ENCODE measurements around the gene MFAP1. TPM values are rescaled to one million over a fixed set of nuclear protein-coding genes. Genes with fewer than 3 reads are reported as not detected.
"Not testable (repeated sequence)": the region's sequence is repeated elsewhere in the genome, so short reads cannot be mapped to it uniquely, and the experiment has no call there.

MFAP1 gene, protein sequence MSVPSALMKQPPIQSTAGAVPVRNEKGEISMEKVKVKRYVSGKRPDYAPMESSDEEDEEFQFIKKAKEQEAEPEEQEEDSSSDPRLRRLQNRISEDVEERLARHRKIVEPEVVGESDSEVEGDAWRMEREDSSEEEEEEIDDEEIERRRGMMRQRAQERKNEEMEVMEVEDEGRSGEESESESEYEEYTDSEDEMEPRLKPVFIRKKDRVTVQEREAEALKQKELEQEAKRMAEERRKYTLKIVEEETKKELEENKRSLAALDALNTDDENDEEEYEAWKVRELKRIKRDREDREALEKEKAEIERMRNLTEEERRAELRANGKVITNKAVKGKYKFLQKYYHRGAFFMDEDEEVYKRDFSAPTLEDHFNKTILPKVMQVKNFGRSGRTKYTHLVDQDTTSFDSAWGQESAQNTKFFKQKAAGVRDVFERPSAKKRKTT
- 27.6 and 28.8 TPM in 2 replicates for total RNA-seq (2014; rRNA removed; shearing (Covaris generic))
- 21.2 and 22.0 TPM in 2 replicates for polyA plus RNA-seq (2015; cell fraction: cytosol; rRNA removed)
- 7.8 and 7.9 TPM in 2 replicates for polyA plus RNA-seq (2015; cell fraction: nucleus; rRNA removed)

DNA sequence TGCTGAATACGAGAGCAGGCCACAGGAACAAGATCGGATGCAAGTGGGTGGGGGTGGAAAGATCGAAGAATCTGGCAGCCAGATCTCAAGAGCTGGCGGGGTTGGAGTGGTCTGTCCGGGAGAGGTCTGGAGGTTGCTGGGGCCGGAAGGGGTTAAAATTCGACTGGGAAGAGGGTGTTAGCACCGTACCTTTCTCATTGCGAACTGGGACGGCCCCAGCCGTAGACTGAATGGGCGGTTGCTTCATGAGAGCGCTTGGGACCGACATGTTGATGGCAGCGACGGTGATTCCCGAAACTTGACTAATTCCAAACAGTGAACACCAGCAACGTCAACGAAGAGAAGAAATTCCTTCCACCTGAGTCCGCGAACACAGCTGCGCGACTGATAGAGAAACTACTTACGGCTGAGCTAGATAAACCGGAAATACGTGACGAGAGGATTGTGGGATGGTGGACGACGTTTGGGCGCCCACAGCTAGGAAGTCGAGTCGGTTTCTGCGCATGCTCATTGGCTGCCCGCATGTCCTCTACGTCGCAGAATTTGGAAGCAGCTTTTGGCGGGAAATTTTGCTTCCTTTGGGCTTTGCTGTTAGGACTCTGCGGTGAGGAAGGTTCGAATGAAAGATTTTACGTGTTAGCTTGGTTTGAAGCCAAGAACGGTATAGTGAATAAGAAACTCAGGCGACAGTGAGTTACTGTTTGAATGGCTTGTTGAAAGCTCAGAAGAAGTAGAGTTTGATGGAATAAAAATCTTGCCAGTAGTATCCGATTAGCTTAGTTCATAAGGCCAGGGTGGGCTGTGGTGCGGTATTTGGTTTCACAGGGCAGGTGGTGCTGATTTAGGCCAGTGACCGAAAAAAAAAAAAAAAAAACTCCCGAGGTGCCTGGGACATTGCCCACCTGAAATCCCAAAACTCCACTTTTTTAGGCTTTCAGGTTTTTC lies at the start of gene MFAP1:
Gene MFAP1 (minus strand): TSS at position 389 of the 945 bp plus-strand sequence. CDS start 121 bp downstream, at position 268.
- DNase-seq (ENCODE audit: low read depth, low spot score), result peak; percentile 97
- in situ Hi-C loops (cut with HindIII; ENCODE audit: low pct_unique_long_range_greater_than_20kb, low sequenced_read_pairs), result no loop called here

DNA sequence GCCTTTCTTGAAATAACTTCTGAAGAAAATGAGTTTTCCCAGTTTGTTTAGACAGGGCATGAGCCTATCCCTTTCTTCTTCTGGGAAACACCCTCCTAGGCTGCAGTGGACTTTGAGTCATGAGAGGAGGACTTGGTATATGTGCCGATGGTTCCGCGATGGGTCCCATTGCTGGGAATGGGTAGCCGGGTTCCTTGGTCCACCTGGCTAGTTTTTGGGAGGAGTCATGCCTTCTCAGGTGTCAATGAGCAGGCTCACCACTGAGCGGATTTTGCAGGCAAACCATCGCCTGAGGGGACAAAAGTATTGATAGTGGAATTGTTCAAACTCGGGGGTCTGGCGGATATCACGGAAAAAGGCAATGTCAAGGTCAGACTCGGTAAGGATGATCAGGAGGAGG lies 49.2 kb upstream of the MFAP1 start:
- in situ Hi-C loops (cut with HindIII; ENCODE audit: low pct_unique_long_range_greater_than_20kb, low sequenced_read_pairs), result no loop called here

DNA sequence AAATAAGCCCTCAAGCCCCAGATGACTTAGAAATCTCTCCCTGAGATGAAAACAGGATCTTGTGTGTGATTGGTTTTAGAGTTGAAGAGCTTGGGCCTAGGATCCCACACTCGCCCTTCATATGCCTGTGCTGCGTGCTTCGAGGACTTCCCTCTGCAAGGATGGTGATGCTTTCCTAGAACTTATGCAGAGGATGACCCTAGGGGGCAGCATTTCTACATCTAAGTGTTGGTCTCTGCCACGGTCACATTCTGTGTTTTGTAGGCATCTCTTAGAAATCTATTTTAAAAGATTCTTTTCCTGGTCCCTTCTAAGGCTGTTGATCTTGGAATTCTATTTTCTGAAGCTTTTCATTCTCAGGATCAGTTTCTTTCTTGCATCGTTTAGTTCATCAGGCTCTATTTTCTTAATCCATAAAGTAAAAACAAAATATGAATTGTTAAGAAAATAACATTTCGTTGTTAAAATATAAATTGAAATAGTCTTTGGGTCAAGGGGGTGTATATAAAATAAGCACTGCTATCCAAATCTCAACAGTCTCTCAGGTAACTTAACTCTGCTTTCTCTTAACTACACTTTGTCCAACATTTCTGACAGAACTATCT lies 48.0 kb upstream of the MFAP1 start:
- in situ Hi-C loops (cut with HindIII; ENCODE audit: low pct_unique_long_range_greater_than_20kb, low sequenced_read_pairs), result no loop called here
- DNase-seq (ENCODE audit: low read depth, low spot score), result peak; percentile 81

More for the DNA sequence above, 49.2 kb upstream of the MFAP1 start:
- no peak for DNase-seq (ENCODE audit: low read depth, low spot score)

DNA sequence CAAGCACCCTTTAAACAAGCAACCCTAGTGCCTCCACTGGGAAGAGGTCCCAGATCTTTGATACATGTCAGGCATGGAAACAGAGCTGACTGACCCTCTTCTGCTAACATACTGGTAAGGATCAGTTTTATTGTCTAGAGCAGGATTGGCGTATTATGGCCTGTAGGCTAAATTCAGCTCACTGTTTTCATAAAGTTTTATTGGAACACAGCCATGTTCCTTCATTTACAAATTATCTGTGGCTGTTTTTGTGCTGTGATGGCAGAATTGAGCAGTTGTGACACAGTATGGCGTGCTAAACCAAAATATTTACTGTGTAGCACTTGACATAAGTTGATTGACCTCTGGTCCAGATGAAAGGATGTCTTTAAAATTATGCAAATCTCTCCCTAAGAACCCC lies 47.3 kb upstream of the MFAP1 start:
- in situ Hi-C loops (cut with HindIII; ENCODE audit: low pct_unique_long_range_greater_than_20kb, low sequenced_read_pairs), result no loop called here

DNA sequence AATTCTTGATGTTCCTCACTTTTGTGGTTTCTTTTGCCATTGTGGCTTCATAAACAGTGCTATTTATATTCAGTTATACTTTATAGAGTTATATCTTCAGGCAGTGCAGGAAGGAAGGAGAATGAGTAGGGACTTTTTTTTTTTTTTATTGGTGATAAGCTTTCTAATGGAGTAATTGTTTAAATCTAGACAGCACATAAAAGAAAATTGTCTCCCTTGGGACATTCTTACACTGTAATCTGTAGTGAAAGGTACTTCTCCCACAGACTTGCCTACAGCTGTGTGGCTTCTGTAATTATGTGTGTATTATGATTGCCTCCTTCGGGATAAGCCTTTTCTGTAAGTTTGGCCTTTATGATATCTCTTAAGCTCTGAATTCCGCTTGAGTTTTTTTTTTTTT lies 43.9 kb upstream of the MFAP1 start:
- in situ Hi-C loops (cut with HindIII; ENCODE audit: low pct_unique_long_range_greater_than_20kb, low sequenced_read_pairs), result no loop called here
- peak; percentile 92 for DNase-seq (ENCODE audit: low read depth, low spot score)

More for the DNA sequence above, 47.3 kb upstream of the MFAP1 start:
- no peak for DNase-seq (ENCODE audit: low read depth, low spot score)

DNA sequence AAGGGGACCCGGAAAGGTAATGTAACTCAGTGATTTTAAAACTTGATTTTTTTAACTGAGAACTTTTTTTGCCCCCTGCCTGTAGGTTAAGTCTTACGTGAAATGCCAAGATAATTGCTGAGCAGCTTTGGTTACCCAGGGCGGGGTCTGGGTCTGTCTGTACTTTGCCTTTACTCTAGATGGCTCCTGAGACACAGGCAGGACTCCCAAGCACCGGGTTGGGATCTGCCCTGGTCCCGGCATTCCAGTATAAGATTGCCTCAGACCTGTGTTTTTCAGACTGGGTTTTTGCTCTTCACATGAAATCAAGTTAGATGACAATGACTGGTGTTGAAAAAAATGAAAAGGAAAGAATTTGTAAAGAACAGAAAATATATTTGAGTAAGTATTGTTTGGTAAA lies 42.6 kb upstream of the MFAP1 start:
- no peak for DNase-seq (ENCODE audit: low read depth, low spot score)
- in situ Hi-C loops (cut with HindIII; ENCODE audit: low pct_unique_long_range_greater_than_20kb, low sequenced_read_pairs), result no loop called here

DNA sequence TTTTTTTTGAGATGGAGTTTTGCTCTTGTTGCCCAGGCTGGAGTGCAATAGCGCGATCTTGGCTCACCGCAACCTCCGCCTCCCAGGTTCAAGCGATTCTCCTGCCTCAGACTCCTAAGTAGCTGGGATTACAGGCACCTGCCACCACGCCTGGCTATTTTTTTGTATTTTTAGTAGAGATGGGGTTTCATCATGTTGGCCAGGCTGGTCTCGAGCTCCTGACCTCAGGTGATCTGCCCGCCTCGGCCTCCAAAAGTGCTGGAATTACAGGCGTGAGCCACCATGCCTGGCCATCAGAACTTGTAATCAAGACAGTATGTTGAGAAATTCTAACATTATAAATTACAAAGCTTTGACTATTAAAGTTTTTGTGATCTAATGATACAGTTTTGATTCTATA lies 42.1 kb upstream of the MFAP1 start:
- DNase-seq (ENCODE audit: low read depth, low spot score); in situ Hi-C loops (cut with HindIII; ENCODE audit: low pct_unique_long_range_greater_than_20kb, low sequenced_read_pairs): not testable (repeated sequence)

DNA sequence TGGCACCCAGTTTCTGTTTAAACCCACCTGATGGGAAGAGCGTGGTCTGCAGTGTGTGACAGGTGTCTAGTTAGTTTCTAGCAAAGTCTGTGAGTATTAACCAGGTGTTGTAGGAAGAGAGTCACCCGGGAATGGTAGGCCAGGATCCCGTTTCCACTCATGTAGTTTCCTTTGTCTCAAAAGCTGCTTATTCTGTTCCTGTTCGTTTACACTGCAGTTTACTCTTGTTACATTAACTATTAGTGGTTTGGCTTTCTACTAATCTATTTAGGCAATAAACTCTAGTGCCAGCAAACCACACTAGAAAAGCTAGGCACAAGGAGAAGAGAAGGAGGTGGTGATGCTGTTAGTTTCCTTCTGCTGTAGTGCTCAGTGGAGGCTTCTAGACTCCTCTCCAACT lies 35.1 kb upstream of the MFAP1 start:
- no peak for DNase-seq (ENCODE audit: low read depth, low spot score)
- in situ Hi-C loops (cut with HindIII; ENCODE audit: low pct_unique_long_range_greater_than_20kb, low sequenced_read_pairs), result no loop called here

DNA sequence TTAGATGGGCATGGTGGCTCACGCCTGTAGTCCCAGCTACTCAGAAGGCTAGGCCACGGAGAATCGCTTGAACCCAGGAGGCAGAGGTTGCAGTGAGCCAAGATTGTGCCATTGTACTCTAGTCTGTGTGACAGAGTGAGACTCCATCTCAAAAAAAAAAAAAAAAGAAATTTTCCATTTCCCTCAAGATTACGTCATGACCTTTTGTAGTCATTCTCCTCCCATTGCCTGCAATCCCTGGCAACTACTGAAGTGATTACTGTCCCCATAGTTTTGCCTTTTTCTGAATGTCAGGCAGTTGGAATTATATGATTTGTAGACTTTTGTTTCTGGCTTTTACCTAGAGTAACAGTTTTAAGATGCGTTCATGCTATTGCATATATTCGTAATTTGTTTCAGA lies 30.3 kb upstream of the MFAP1 start:
- DNase-seq (ENCODE audit: low read depth, low spot score), result no peak
- in situ Hi-C loops (cut with HindIII; ENCODE audit: low pct_unique_long_range_greater_than_20kb, low sequenced_read_pairs), result no loop called here

DNA sequence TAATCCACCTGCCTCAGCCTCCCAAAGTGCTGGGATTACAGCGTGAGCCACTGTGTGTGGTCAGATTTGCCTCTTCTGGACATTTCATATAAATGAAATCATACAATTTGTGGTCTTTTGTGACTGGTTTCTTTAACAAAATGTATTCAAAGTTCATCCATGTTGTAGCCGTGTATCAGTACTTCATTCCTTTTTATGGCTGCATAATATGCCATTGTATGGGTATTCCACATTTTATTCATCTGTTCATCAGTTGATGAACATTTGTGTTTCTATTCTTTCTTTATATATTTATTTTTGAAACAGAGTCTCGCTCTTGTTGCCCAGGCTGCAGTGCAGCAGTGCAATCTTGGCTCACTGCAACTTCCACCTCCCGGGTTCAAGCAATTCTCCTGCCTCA lies 28.1 kb upstream of the MFAP1 start:
- in situ Hi-C loops (cut with HindIII; ENCODE audit: low pct_unique_long_range_greater_than_20kb, low sequenced_read_pairs), result no loop called here
- no peak for DNase-seq (ENCODE audit: low read depth, low spot score)

DNA sequence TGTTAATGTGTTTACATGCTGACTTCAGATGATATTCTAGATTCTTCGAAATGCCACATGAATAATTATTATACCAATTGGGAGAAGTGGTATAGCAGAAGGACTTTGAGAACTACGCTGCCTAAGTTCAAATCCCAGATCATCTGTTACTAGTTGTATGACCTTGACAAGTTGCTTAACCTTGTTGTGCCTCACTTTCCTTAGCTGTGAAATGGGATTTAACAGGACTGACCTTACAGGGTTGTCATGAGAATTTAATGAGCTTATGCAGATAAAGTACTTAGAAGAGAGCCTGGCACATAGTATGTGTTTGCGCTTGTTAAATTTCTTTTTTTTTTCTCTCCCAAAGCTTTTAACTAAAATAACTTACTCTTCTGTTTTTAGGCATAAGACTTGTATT lies 26.8 kb upstream of the MFAP1 start:
- no peak for DNase-seq (ENCODE audit: low read depth, low spot score)
- in situ Hi-C loops (cut with HindIII; ENCODE audit: low pct_unique_long_range_greater_than_20kb, low sequenced_read_pairs), result no loop called here

DNA sequence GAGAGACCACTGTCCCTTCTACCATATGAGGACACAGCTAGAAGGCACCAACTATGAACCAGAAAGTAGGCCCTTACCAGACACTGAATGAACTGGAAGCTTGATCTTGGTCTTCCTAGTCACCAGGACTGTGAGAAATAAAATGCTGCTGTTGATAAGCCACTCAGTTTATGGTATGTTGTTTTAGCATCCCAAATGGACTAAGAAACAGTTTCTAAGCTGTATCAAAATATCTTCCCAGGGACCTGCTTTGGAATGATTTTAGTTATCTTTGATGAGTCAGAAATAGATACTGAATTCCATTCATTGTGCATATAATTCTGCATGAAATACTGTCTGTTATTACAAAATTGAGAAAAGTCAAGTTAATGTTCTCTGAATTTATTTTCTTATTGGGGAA lies 20.9 kb upstream of the MFAP1 start:
- DNase-seq (ENCODE audit: low read depth, low spot score), result no peak
- in situ Hi-C loops (cut with HindIII; ENCODE audit: low pct_unique_long_range_greater_than_20kb, low sequenced_read_pairs), result no loop called here

DNA sequence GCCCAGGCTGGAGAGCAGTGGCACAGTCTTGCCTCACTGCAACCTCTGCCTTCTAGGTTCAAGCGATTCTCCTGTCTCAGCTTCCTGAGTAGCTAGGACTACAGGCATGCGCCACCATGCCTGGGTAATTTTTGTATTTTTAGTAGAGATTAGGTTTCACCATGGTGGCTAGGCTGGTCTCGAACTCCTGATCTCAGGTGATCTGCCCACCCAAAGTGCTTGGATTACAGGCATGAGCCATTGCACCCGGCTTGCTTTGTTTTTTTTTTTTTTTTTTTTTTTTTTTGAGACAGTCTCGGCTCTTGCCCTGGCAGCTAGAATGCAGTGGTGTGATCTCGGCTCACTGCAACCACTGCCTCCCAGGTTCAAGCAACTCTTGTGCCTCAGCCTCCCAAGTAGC lies 8.0 kb upstream of the MFAP1 start:
- in situ Hi-C loops (cut with HindIII; ENCODE audit: low pct_unique_long_range_greater_than_20kb, low sequenced_read_pairs), result not testable (repeated sequence)

DNA sequence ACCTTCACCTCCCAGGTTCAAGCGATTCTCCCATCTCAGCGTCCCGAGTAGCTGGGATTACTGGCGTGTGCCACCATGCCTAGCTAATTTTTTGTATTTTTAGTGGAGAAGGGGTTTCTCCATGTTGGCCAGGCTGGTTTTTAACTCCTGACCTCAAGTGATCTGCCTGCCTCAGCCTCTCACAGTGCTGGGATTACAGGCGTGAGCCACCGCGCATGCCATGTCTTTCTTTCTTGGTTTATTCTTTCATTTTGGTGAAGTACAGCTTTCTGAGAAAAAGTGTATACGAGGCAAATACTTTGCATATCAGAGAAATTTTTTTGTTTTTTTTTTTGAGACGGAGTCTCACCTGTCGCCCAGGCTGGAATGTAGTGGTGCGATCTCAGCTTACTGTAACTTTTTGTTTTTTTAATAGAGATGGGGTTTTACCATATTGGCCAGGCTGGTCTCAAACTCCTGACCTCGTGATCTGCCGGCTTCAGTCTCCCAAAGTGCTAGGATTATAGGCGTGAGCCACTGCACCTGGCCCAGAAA lies 7.1 kb upstream of the MFAP1 start:
- DNase-seq (ENCODE audit: low read depth, low spot score); in situ Hi-C loops (cut with HindIII; ENCODE audit: low pct_unique_long_range_greater_than_20kb, low sequenced_read_pairs): not testable (repeated sequence)

More for the DNA sequence above, 8.0 kb upstream of the MFAP1 start:
- DNase-seq (ENCODE audit: low read depth, low spot score), result not testable (repeated sequence)

DNA sequence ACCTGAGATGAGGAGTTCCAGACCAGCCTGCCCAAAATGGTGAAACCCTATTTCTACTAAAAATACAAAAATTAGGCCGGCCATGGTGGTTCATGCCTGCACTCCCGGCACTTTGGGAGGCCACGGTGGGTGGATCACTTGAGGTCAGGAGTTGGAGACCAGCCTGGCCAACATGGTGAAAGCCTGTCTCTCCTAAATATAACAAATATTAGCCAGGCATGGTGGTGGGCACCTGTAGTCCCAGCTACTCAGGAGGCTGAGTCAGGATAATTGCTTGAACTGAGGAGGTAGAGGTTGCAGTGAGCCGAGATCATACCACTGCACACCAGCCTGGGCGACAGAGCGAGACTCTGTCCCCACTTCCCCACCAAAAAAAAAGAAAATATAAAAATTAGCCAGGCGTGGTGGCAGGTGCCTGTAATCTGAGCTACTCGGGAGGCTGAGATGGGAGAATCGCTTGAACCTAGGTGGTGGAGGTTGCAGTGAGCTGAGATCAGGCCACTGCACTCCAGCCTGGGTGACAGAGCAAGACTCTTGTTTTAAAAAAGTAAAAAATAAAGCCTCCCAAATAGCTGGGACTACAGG lies 6.3 kb upstream of the MFAP1 start:
- DNase-seq (ENCODE audit: low read depth, low spot score); in situ Hi-C loops (cut with HindIII; ENCODE audit: low pct_unique_long_range_greater_than_20kb, low sequenced_read_pairs): not testable (repeated sequence)

DNA sequence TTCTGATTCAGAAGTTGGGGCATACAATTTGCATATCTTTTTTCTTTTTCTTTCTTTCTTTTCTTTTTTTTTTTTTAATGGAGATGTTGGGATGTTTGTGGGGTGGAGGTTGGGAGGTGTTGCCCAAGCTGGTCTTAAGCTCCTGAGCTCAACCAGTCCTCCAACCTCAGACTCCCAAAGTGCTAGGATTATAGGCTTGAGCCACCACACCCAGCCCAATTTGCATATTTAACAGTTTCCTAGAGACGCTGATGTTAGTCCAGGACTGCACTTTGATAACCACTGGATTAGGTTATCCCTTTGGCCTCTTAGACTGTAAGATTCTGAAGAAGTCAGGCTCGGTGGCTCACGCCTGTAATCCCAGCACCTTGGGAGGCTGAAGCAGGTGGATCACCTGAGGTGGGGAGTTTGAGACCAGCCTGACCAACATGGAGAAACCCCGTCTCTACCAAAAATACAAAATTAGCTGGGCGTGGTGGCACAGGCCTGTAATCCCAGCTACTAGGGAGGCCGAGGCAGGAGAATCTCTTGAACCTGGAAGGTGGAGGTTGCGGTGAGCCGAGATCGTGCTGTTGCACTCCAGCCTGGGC lies 5.6 kb upstream of the MFAP1 start:
- in situ Hi-C loops (cut with HindIII; ENCODE audit: low pct_unique_long_range_greater_than_20kb, low sequenced_read_pairs); DNase-seq (ENCODE audit: low read depth, low spot score): not testable (repeated sequence)
